Heart right ventricle (tissue), 16 donors: ENCODE data around the gene REL. TPM values are rescaled to one million over a fixed set of nuclear protein-coding genes. Genes with fewer than 3 reads are reported as not detected.

Experiments used
- ATAC-seq, 8 donors: fragments of 200-7000 bp; cut with Tn5 transposase; one replicate each; pipeline ENCODE4 v1.9.1; 2020; ENCODE audit warnings: mild to moderate bottlenecking in 8 of 8, moderate library complexity in 8 of 8, moderate number of reproducible peaks in 1 of 8
- DNase-seq, 2 donors: peaks; one replicate each; pipeline ENCODE4 v3.0.0-alpha.2; 2020
- H3K27ac ChIP-seq, 10 donors: fragments of 200-600 bp; sonication (generic) in 2 of 10; one replicate each; pipeline versions ENCODE4 v1.5.0 to v1.8.0; 2020 to 2022; ENCODE audit warnings: mild to moderate bottlenecking in 3 of 10
- H3K27me3 ChIP-seq, 7 donors: fragments of 200-600 bp; one replicate each; pipeline ENCODE4 v1.8.0; 2021 to 2022; ENCODE audit warnings: mild to moderate bottlenecking in 2 of 7
- H3K36me3 ChIP-seq, 9 donors: fragments of 200-600 bp; sonication (generic) in 1 of 9; one replicate each; pipeline versions ENCODE4 v1.5.0 to v1.8.0; 2020 to 2022; ENCODE audit warnings: mild to moderate bottlenecking in 2 of 9
- H3K4me1 ChIP-seq, 9 donors: fragments of 200-600 bp; sonication (generic) in 1 of 9; one replicate each; pipeline versions ENCODE4 v1.5.0 to v1.8.0; 2020 to 2022; ENCODE audit warnings: mild to moderate bottlenecking in 4 of 9
- H3K4me3 ChIP-seq, 10 donors: fragments of 200-600 bp; sonication (generic) in 2 of 10; one replicate each; pipeline versions ENCODE4 v1.5.0 to v1.8.0; 2020 to 2022; ENCODE audit warnings: mild to moderate bottlenecking in 7 of 10, moderate library complexity in 2 of 10
- H3K9me3 ChIP-seq, 11 donors: fragments of 200-600 bp in 10 of 11; sonication (generic) in 2 of 11; one replicate each; pipeline versions ENCODE4 v1.5.0 to v1.8.0; 2013 to 2022; ENCODE audit warnings: mild to moderate bottlenecking in 2 of 11, control low read depth in 1 of 11, moderate library complexity in 1 of 11
- WGBS, 2 donors: extraction: QIAGEN DNeasy Blood & Tissue Kit; methylation state at CpG; one replicate each; pipeline ENCODE4 v1.1.7; 2013; ENCODE audit warnings: inconsistent platforms in 1 of 2; 5-methylcytosine and 5-hydroxymethylcytosine counted together
- intact Hi-C, 10 donors: fragments of 100-400 bp; cut with DNase I; formaldehyde crosslinking; loops; one replicate each; pipeline versions ENCODE4 v1.11.1 to v1.14.2; 2022
- long read RNA-seq, 3 donors: library from polyadenylated mRNA; unstranded; transcript quantifications; one replicate each; pipeline ENCODE4 v2.0.0, GENCODE V29; 2020 to 2021
- polyA plus RNA-seq, 2 donors: library from polyadenylated mRNA; stranded (reverse); fragments of 200-250 nt; gene quantifications; one replicate each; pipeline ENCODE4 v1.2.3, GENCODE V29; 2013
- total RNA-seq, 10 donors: library from RNA; stranded (reverse); fragmentation: NEBNext Ultra II Directional in 3 of 10; extraction: Animal tissue kit (Norgen Biotek cat#: 25700) in 3 of 10; gene quantifications; one replicate each; pipeline versions ENCODE4 v1.2.1 to v1.2.4, GENCODE V29; 2021 to 2023
- TF ChIP-seq, protein P1 (sequence below), 9 donors: fragments of 200-600 bp; sonication (generic) in 2 of 9; IDR thresholded peaks; one replicate each; pipeline versions ENCODE4 v1.5.0 to v1.8.0; 2021 to 2022; ENCODE audit warnings: antibody characterized with exemption in 9 of 9, mild to moderate bottlenecking in 5 of 9, moderate library complexity in 1 of 9
- donor health status: Arrhythmogenic right ventricular cardiomyopathy.
- donor health status: ischemic (EF 13 %, LVEDD 7.1; RV severe dilation, severe dysfunction).
- donor health status: healthy with polysubstance abuse.
- donor health status: DM: no; HTN: yes; CAD: no.
- donor health status: DM: no; HTN: no; CAD: no.
- donor health status: ischemic (EF 25% LVEDD 6.9; RV normal size, moderate dysfunction).
- donor health status: ischemic (EF 25% LVEDD 5.7; RV mildly dilated, moderate dysfunction).
- donor health status: healthy.
- donor health status: DM: yes; HTN: yes; CAD: no.
- donor health status: Ischemic cardiomyopathy.
- donor health status: ischemic (EF 35%, LVEDD 5.7; RV mildly dilated, moderate dysfunction).
- donor health status: nonischemic (EF 11% LVEDD 7.7; RV severe dilation, severe dysfunction).
- donor health status: DM: yes; HTN: yes; CAD: no.
- donor health status: PGD.
- donor health status: ischemic (EF 29% LVEDD 5.4; RV normal size, mild dysfunction).
- donor health status: nonischemic (EF 23%, LVEDD 6.1; RV moderate dilation, normal function).

REL gene
- total RNA-seq (10 to 100 TPM in 1 of 10 donors, 1 to 10 TPM in 9; 4.5 to 11.7 (median 6.6) TPM), polyA plus RNA-seq (1 to 10 TPM in 1 of 2 donors, under 1 TPM in 1; 0.49 to 1.1 TPM)
- long read RNA-seq, donor 1, transcript REL-202 (10 exons, 2,398 nt), result major isoform, 8 of 9 reads
- long read RNA-seq, donor 1, partial matches to known transcripts, result 1 of 9 reads
- long read RNA-seq, donor 1, other reads (novel, unspliced or antisense), result 0 of 9 reads
- long read RNA-seq, donor 2, transcript REL-202 (10 exons, 2,398 nt), result major isoform, 7 of 9 reads
- long read RNA-seq, donor 2, partial matches to known transcripts, result 1 of 9 reads
- long read RNA-seq, donor 2, other reads (novel, unspliced or antisense), result 1 of 9 reads
- long read RNA-seq, donor 3, partial matches to known transcripts, result 0 of 5 reads
- long read RNA-seq, donor 3, other reads (novel, unspliced or antisense), result 1 of 5 reads

DNA sequence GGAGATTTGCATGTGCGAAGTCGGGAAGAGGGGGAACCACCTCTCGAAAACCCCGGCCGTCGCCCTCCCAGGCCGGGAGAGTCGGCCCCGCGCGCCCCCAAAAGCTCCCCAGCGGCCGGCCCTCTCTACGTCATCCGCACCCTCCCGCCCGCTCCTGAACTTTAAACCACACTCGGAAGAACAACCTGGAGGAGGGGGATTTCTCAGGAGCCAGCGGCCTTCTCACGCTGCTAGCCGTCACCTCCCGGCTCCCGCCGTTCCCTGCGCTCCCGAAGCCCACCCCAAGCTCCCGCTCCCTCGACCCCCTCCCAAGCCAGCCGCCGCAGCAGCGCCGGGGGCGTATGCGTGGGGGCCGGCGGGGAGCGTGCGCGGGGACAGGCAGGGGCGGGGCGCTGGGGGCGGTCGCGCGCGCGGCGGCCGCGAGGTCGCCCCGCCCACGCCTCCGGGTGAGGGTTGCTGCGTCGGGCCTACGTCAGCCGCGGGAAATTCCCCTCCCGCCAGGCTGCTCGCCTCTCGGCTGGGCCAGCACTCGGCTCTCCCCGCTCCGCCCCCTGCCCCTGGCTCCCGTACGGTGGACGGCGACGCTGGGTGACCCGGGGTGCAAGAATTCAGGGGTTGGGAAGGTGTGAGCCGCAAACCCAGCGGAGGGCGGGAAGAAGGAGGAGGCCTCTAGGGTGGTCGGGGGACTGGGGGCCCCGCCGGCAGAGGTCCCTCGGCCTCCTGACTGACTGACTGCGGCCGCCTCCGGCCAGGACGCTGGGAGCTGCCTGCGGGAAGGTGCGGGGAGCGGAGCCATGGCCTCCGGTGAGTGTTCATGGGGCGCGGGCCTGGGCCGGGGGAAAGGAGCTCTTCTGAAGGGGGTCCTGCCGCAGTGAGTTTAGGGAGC lies at the start of gene REL:
Gene REL (plus strand): TSS at position 528 of the 886 bp plus-strand sequence. CDS start 267 bp downstream, at position 795.
- TF ChIP-seq, protein P1, sequence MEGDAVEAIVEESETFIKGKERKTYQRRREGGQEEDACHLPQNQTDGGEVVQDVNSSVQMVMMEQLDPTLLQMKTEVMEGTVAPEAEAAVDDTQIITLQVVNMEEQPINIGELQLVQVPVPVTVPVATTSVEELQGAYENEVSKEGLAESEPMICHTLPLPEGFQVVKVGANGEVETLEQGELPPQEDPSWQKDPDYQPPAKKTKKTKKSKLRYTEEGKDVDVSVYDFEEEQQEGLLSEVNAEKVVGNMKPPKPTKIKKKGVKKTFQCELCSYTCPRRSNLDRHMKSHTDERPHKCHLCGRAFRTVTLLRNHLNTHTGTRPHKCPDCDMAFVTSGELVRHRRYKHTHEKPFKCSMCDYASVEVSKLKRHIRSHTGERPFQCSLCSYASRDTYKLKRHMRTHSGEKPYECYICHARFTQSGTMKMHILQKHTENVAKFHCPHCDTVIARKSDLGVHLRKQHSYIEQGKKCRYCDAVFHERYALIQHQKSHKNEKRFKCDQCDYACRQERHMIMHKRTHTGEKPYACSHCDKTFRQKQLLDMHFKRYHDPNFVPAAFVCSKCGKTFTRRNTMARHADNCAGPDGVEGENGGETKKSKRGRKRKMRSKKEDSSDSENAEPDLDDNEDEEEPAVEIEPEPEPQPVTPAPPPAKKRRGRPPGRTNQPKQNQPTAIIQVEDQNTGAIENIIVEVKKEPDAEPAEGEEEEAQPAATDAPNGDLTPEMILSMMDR (IDR thresholded peaks at IDR 0.05), result peak in 1 of 9 donors; percentile 2
- H3K36me3 ChIP-seq, result no peaks in the 10 kb centered on the region
- no peaks in the 10 kb centered on the region for H3K9me3 ChIP-seq
- H3K27me3 ChIP-seq, result no peaks in the 10 kb centered on the region
- DNase-seq (peak; percentile 92), ATAC-seq (peak; percentile 96 to 99 (median 97))
- H3K4me1 ChIP-seq, result peaks cover 0 to 42% (median 36%) of the 10 kb centered on the region in 9 donors
- peak within 1 kb of the TSS; percentile 67 to 98 (median 84) for H3K4me3 ChIP-seq
- intact Hi-C loops, result loop anchor here in 4 of 10 donors (2.0 to 10.0 kb wide), 5 partner anchors 74 to 136 kb away; partner anchors contain the start of genes PAPOLG (in 1 of the 4) and PEX13 (in 1 of the 4)
- peak within 1 kb of the TSS; percentile 90 to 99 (median 96) for H3K27ac ChIP-seq
- 1% methylated on average over 81 to 90 of the region's 90 CpGs for WGBS, 2 donors

DNA sequence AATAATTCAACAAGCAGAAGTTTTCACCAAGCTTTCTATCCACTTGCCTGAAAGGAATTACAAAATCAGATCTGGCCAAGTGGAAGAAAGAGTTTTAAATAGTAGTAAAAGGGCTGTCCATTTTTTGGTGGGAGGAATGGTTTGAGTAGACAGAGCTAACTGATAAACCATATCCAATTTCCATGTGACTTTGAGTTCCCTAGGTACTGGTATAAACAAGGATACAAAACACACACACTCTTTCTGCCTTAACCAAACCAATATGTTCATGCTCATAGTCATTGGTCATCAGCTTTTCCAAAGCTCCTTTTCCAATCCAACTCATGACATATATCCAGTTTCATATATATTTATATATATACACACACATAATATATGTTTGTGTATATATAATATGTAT lies 49.5 kb upstream of the REL start:
- no peak overlapping the region for H3K27ac ChIP-seq
- peaks cover 0 to 25% (median 0%) of the 10 kb centered on the region in 7 donors for H3K27me3 ChIP-seq
- H3K4me1 ChIP-seq, result peaks cover 0 to 9% (median 0%) of the 10 kb centered on the region in 9 donors
- H3K36me3 ChIP-seq, result no peaks in the 10 kb centered on the region
- no peak overlapping the region for H3K4me3 ChIP-seq
- no peaks in the 10 kb centered on the region for H3K9me3 ChIP-seq
- TF ChIP-seq, protein P1 (IDR thresholded peaks at IDR 0.05), result no peak
- intact Hi-C loops, result no loop called here
- DNase-seq (no peak), ATAC-seq (no peak)

DNA sequence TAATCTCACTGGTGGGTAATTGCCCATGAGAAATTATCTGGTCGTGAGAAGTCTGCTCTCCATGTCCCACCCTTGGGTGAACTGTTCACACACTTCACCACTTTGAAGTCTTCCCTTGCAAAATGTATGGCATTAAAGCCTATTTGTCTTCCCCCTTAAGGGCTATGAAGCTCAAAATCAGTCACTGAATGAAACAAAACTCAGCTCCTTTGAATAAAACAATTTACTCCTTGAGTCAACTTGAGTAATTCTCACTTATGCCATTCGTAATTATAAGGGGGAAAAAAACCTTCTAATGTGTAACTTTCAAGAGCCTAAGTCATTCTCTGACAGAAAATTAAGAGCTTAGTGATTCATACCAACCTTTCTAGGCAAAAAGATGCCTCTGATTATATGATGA lies 48.8 kb upstream of the REL start:
- TF ChIP-seq, protein P1 (IDR thresholded peaks at IDR 0.05), result no peak
- intact Hi-C loops, result no loop called here
- no peaks in the 10 kb centered on the region for H3K9me3 ChIP-seq
- 46 to 70% methylated on average over 2 of the region's 2 CpGs for WGBS, 2 donors
- H3K4me1 ChIP-seq, result peaks cover 0 to 11% (median 0%) of the 10 kb centered on the region in 9 donors
- H3K36me3 ChIP-seq, result no peaks in the 10 kb centered on the region
- no peak for ATAC-seq
- H3K27me3 ChIP-seq, result peaks cover 0 to 25% (median 4%) of the 10 kb centered on the region in 7 donors
- H3K4me3 ChIP-seq, result no peak overlapping the region
- DNase-seq, result no peak
- H3K27ac ChIP-seq, result no peak overlapping the region

DNA sequence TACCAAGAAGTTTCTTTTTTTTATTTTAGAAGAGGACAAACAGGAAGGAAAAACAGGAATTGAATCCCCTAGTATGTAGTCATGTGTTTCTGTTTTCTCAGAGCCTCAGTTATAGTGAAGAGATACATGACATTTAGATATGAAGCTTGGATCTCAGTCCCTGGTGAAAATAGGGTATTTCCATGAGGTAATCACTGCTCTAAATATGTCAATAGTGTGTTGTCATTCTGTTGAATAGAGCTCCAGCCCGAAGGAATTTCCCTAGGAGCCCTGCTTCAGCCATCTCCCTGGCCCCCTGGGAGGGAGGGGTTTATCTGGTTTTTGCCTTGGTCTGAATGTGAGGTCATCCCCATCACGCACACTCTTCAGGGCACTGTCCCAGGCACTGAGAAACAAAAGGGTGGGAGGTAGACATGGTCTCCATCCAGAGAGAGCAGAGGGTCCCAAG lies 47.1 kb upstream of the REL start:
- Histone ChIP-seq H3K4me1 (peaks cover 0 to 11% (median 0%) of the 10 kb centered on the region in 9 donors), H3K9me3 (no peaks in the 10 kb centered on the region), H3K27me3 (peaks cover 0 to 25% (median 4%) of the 10 kb centered on the region in 7 donors), H3K27ac (peak overlapping the region in 1 of 10 donors; percentile 16), H3K36me3 (no peaks in the 10 kb centered on the region), H3K4me3 (no peak overlapping the region)
- 32 to 34% methylated on average over 2 of the region's 2 CpGs for WGBS, 2 donors
- TF ChIP-seq, protein P1 (IDR thresholded peaks at IDR 0.05), result no peak
- ATAC-seq, result peak in 1 of 8 donors; percentile 42
- no peak for DNase-seq
- intact Hi-C loops, result no loop called here
